B cell (primary cell): ENCODE data around the gene PRLHR. TPM values are rescaled to one million over a fixed set of nuclear protein-coding genes. Genes with fewer than 3 reads are reported as not detected.

Experiments
- ATAC-seq: fragments of 200-7000 bp; cut with Tn5 transposase; one replicate; pipeline ENCODE4 v1.10.0; 2021; ENCODE audit warnings: low read depth, mild to moderate bottlenecking, moderate number of reproducible peaks, moderate library complexity
- CTCF ChIA-PET: fragments of 350-600 bp; sonication (Branson Sonifier 250); formaldehyde crosslinking; loops from one replicate; lab custom pipeline; 2021; ENCODE audit warnings: antibody characterized with exemption, inconsistent platforms; lab: Charles Lee
- POLR2A ChIA-PET: fragments of 350-600 bp; sonication (Branson Sonifier 250); formaldehyde crosslinking; loops from one replicate; lab custom pipeline; 2021; ENCODE audit warnings: antibody characterized with exemption; lab: Charles Lee
- DNase-seq: peaks from one replicate; pipeline ENCODE4 v3.0.0; 2013
- H2AFZ ChIP-seq: 2 replicates; pipeline ENCODE4 v1.6.1; 2012; ENCODE audit warnings: mild to moderate bottlenecking, low read depth, low read length; ENCODE audit not compliant: insufficient read depth, poor library complexity, severe bottlenecking
- H3K27ac ChIP-seq, 2 donors: 1 replicate in 1 of 2; 2 replicates in 1 of 2; pipeline ENCODE4 v1.5.1; 2012 to 2013; ENCODE audit warnings: low read length in 2 of 2, mild to moderate bottlenecking in 2 of 2, moderate library complexity in 1 of 2
- H3K27me3 ChIP-seq, 4 experiments: fragments of 200-600 bp in 1 of 4; sonication (generic) in 1 of 4; replicated peaks in 1 of 4; 1 replicate in 2 of 4; 2 replicates in 2 of 4; pipeline versions ENCODE4 v1.6.1 to v1.7.0; 2013 to 2016; ENCODE audit warnings: low read length in 3 of 4, mild to moderate bottlenecking in 2 of 4, mixed read lengths in 1 of 4, moderate library complexity in 1 of 4; ENCODE audit not compliant: insufficient read depth in 4 of 4, control insufficient read depth in 3 of 4; ENCODE audit errors: control extremely low read depth in 1 of 4
- H3K36me3 ChIP-seq, 2 experiments: replicated peaks in 1 of 2; 1 replicate in 1 of 2; 2 replicates in 1 of 2; pipeline versions ENCODE4 v1.6.1 to v1.7.1; 2013; ENCODE audit warnings: low read length in 1 of 2; ENCODE audit not compliant: insufficient read depth in 2 of 2, control insufficient read depth in 1 of 2; ENCODE audit errors: control extremely low read depth in 1 of 2, extremely low read depth in 1 of 2
- H3K4me1 ChIP-seq, 2 donors: fragments of 200-600 bp in 1 of 2; sonication (generic) in 1 of 2; 1 replicate in 1 of 2; 2 replicates in 1 of 2; pipeline versions ENCODE4 v1.5.1 to v1.6.1; 2013 to 2017; ENCODE audit warnings: low read length in 2 of 2; ENCODE audit not compliant: control insufficient read depth in 2 of 2, insufficient read depth in 2 of 2
- H3K4me2 ChIP-seq: replicated peaks from 2 replicates; pipeline ENCODE3; 2012; ENCODE audit warnings: mild to moderate bottlenecking, low read depth, low read length; ENCODE audit not compliant: poor library complexity, severe bottlenecking
- H3K4me3 ChIP-seq, 5 experiments: fragments of 200-600 bp in 1 of 5; sonication (generic) in 1 of 5; 1 replicate in 3 of 5; 2 replicates in 2 of 5; pipeline versions ENCODE4 v1.5.1 to v1.7.0; 2011 to 2016; ENCODE audit warnings: low read length in 4 of 5, mild to moderate bottlenecking in 4 of 5, low read depth in 2 of 5, control low read depth in 1 of 5, moderate library complexity in 1 of 5; ENCODE audit not compliant: insufficient read depth in 1 of 5; ENCODE audit errors: control extremely low read depth in 1 of 5, extremely low read depth in 1 of 5
- H3K79me2 ChIP-seq: fragments of 200-600 bp; sonication (generic); one replicate; pipeline ENCODE4 v1.6.0; 2016; ENCODE audit warnings: low read length; ENCODE audit not compliant: control insufficient read depth, insufficient read depth
- H3K9ac ChIP-seq: fragments of 200-600 bp; sonication (generic); 2 replicates; pipeline ENCODE4 v1.6.1; 2017; ENCODE audit warnings: mild to moderate bottlenecking, low read length, moderate library complexity
- H3K9me3 ChIP-seq, 3 donors: one replicate each; pipeline versions ENCODE4 v1.6.1 to v1.7.1; 2013; ENCODE audit warnings: low read length in 2 of 3; ENCODE audit not compliant: control insufficient read depth in 2 of 3, insufficient read depth in 1 of 3; ENCODE audit errors: control extremely low read depth in 1 of 3
- H4K20me1 ChIP-seq: 2 replicates; pipeline ENCODE4 v1.6.0; 2012; ENCODE audit warnings: mild to moderate bottlenecking, low read length; ENCODE audit not compliant: insufficient read depth, control insufficient read depth, poor library complexity, severe bottlenecking
- H3K27ac Mint-ChIP-seq: one replicate; pipeline ENCODE4 v1.8.0; 2021; ENCODE audit warnings: mixed read lengths
- H3K27me3 Mint-ChIP-seq: one replicate; pipeline ENCODE4 v1.8.0; 2021; ENCODE audit warnings: mixed read lengths
- H3K4me1 Mint-ChIP-seq: one replicate; pipeline ENCODE4 v1.8.0; 2021; ENCODE audit warnings: mixed read lengths
- H3K4me3 Mint-ChIP-seq: one replicate; pipeline ENCODE4 v1.8.0; 2021; ENCODE audit warnings: mixed read lengths
- H3K9me3 Mint-ChIP-seq: one replicate; pipeline ENCODE4 v1.8.0; 2022; ENCODE audit warnings: mixed read lengths; ENCODE audit not compliant: insufficient read depth
- CTCF ChIP-seq: fragments of 200-600 bp; IDR thresholded peaks from one replicate; pipeline ENCODE4 v1.8.0; 2022; ENCODE audit warnings: antibody characterized with exemption, mild to moderate bottlenecking
- EZH2 ChIP-seq: IDR thresholded peaks from 2 replicates; pipeline ENCODE4 v1.6.1; 2012; ENCODE audit warnings: borderline replicate concordance, low read depth, mild to moderate bottlenecking, moderate library complexity, low read length; ENCODE audit not compliant: insufficient read depth, poor library complexity, severe bottlenecking
- WGBS: methylation state at CpG from one replicate; pipeline ENCODE4 v1.1.5; 2013; ENCODE audit warnings: missing lambda C conversion rate; ENCODE audit not compliant: insufficient coverage; 5-methylcytosine and 5-hydroxymethylcytosine counted together
- intact Hi-C: fragments of 100-400 bp; cut with micrococcal nuclease; formaldehyde crosslinking; loops from one replicate; pipeline ENCODE4 v1.10.0; 2022
- polyA plus RNA-seq: library from polyadenylated mRNA; depleted of rRNA; stranded (reverse); fragments of >200 nt; gene quantifications from 2 replicates; pipeline ENCODE4 v1.2.3, GENCODE V29; 2012
- total RNA-seq, 2 donors: library from RNA; stranded (reverse); fragments of 120-200 nt in 1 of 2; gene quantifications; 1 replicate in 1 of 2; 2 replicates in 1 of 2; pipeline versions ENCODE4 v1.2.3 to v1.2.4, GENCODE V29; 2013 to 2022

The PRLHR gene
- total and polyA plus RNA-seq, 2 donors (not counting 1 experiment from before 2014, with no cell fraction given), result not detected

- POLR2A ChIA-PET, result no interaction called here
- Histone ChIP-seq H3K27ac (no peak overlapping the region), H3K9ac (no peak overlapping the region), H2AFZ (no peak overlapping the region), H3K4me3 (no peak overlapping the region), H3K36me3 (no peaks in the 10 kb centered on the region), H3K27me3 (peaks cover 0 to 11% (median 5%) of the 10 kb centered on the region in 4 experiments), H3K4me2 (no peak overlapping the region), H3K9me3 (no peaks in the 10 kb centered on the region), H3K79me2 (no peaks in the 10 kb centered on the region), H4K20me1 (no peaks in the 10 kb centered on the region), H3K4me1 (no peaks in the 10 kb centered on the region)
- peaks cover 65% of the 10 kb centered on the region for H3K27me3 Mint-ChIP-seq
- ATAC-seq (no peak), DNase-seq (no peak)
- WGBS, result 90% methylated on average over 1 of the region's 1 CpG
- H3K4me1 Mint-ChIP-seq, result no peaks in the 10 kb centered on the region
- no peak overlapping the region for H3K27ac Mint-ChIP-seq
- no peak overlapping the region for H3K4me3 Mint-ChIP-seq
- no peak for TF ChIP-seq CTCF
- TF ChIP-seq EZH2, result no peak
- no peaks in the 10 kb centered on the region for H3K9me3 Mint-ChIP-seq
- CTCF ChIA-PET, result interaction anchor here (1.5 kb wide), 1 partner anchor 10 kb away, joined by 3 read pairs; no protein-coding TSS in a partner anchor
- intact Hi-C loops, result loop anchor here (5.0 kb wide), 1 partner anchor 1045 kb away; no protein-coding TSS in a partner anchor
Observed at GRCh38 chr10:118542745-118543144, 52.7 kb downstream of the PRLHR start.

- Histone ChIP-seq H3K36me3 (no peaks in the 10 kb centered on the region), H4K20me1 (no peaks in the 10 kb centered on the region), H3K4me1 (no peaks in the 10 kb centered on the region), H3K4me2 (no peak overlapping the region), H3K27ac (no peak overlapping the region), H2AFZ (no peak overlapping the region), H3K79me2 (no peaks in the 10 kb centered on the region), H3K4me3 (no peak overlapping the region), H3K27me3 (peaks cover 0 to 11% (median 5%) of the 10 kb centered on the region in 4 experiments), H3K9me3 (no peaks in the 10 kb centered on the region), H3K9ac (no peak overlapping the region)
- ChIA-PET POLR2A (no interaction called here), CTCF (no interaction called here)
- no peaks in the 10 kb centered on the region for H3K9me3 Mint-ChIP-seq
- intact Hi-C loops, result loop anchor here (5.0 kb wide), 1 partner anchor 1045 kb away; no protein-coding TSS in a partner anchor
- WGBS, result no CpG with 5 or more reads among the region's 1 CpG
- no peak overlapping the region for H3K27ac Mint-ChIP-seq
- TF ChIP-seq EZH2 (no peak), CTCF (no peak)
- ATAC-seq (no peak), DNase-seq (no peak)
- no peak overlapping the region for H3K4me3 Mint-ChIP-seq
- H3K4me1 Mint-ChIP-seq, result no peaks in the 10 kb centered on the region
- peaks cover 65% of the 10 kb centered on the region for H3K27me3 Mint-ChIP-seq
Observed at GRCh38 chr10:118542205-118542604, 53.2 kb downstream of the PRLHR start.
